ENCODE measurements around the gene HSPB3.

DNA sequence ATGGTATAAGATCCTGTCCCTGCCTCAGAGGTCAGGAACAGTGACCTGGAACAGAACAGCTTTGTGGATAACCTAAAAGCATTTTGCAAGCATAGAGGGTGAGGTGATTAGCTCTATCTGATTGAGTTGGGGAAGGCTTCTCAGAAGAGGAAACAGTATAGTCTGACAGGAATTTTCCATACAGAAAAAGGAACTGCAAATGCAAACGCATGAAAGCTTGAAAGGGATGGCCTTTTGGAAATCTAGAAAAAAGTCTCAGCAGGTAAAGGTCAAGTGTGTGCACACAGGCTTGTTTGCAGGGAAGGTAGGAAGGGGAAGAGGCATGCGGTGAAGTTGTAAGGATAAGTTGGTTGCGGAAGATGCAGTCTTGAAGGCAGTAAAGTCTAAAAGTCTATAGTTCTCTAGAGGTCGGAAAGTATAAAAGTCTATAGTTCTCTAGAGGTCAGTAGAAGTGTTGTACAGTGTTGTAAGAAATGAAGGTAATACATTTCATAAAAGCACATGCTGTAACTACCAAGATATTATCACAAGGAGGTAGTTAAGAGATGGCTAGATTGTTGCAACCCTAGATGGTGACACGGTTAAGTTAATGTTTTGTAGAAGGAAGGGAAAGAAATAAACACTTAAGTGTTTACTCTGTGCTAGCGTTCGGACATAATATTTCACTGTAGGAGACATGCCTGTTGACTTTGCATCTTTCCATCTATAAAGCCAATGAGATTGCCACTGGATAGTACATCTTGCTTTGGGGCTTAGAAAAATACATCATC lies 16.7 kb upstream of the HSPB3 start:
- TF ChIP-seq CTCF (IDR thresholded peaks at IDR 0.05), result no peak
- no peak for TF ChIP-seq POLR2A (IDR thresholded peaks at IDR 0.05)

Data from gastroesophageal sphincter (tissue), 3 donors.